ENCODE results near the gene TEX53.

Gene TEX53

DNA sequence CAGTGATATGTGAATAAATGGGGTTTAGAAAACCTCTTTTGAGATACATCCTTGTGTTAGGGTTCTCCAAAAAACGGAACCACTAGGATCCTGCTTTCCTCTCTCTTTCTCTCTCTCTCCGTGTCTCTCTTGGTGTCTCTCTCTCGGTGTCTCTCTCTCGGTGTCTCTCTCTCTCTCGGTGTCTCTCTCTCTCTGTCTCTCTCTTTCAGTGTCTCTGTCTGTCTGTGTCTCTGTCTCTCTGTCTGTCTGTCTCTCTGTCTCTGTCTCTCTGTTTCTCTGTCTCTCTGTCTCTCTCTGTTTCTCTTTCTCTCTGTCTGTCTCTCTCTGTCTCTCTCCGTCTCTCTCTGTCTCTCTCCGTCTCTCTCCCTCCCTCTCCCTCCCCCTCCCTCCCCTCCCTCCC, 32.2 kb upstream of the TEX53 start:
- TF ChIP-seq EZH2phosphoT487 (IDR thresholded peaks at IDR 0.05; ENCODE audit: borderline replicate concordance, low read length) = no peak
- TF ChIP-seq, protein P1, sequence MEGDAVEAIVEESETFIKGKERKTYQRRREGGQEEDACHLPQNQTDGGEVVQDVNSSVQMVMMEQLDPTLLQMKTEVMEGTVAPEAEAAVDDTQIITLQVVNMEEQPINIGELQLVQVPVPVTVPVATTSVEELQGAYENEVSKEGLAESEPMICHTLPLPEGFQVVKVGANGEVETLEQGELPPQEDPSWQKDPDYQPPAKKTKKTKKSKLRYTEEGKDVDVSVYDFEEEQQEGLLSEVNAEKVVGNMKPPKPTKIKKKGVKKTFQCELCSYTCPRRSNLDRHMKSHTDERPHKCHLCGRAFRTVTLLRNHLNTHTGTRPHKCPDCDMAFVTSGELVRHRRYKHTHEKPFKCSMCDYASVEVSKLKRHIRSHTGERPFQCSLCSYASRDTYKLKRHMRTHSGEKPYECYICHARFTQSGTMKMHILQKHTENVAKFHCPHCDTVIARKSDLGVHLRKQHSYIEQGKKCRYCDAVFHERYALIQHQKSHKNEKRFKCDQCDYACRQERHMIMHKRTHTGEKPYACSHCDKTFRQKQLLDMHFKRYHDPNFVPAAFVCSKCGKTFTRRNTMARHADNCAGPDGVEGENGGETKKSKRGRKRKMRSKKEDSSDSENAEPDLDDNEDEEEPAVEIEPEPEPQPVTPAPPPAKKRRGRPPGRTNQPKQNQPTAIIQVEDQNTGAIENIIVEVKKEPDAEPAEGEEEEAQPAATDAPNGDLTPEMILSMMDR (IDR thresholded peaks at IDR 0.05; ENCODE audit: low read depth, low read length, poor library complexity, severe bottlenecking) = no peak
- Histone ChIP-seq H3K9me3 (ENCODE audit: control insufficient read depth, insufficient read depth, low read length) (no peaks in the 10 kb centered on the region), H3F3A (ENCODE audit: control insufficient read depth, insufficient read depth) (no peaks in the 10 kb centered on the region), H3K4me1 (ENCODE audit: control insufficient read depth, low read length) (no peaks in the 10 kb centered on the region), H3K27me3 (ENCODE audit: control insufficient read depth, low read length) (peaks cover 35% of the 10 kb centered on the region), H3K36me3 (ENCODE audit: control insufficient read depth, low read length) (no peaks in the 10 kb centered on the region), H3K4me2 (ENCODE audit: low read length) (no peak overlapping the region), H3K4me3 (ENCODE audit: low read length) (no peak overlapping the region), H4K20me1 (ENCODE audit: control insufficient read depth, insufficient read depth, low read depth, low read length) (no peaks in the 10 kb centered on the region), H3K79me2 (ENCODE audit: control insufficient read depth, low read length) (no peaks in the 10 kb centered on the region), H3K9me2 (replicated peaks; ENCODE audit: control insufficient read depth, low read length) (no peaks in the 10 kb centered on the region), H3K27ac (ENCODE audit: low read depth, low read length) (no peak overlapping the region)

DNA sequence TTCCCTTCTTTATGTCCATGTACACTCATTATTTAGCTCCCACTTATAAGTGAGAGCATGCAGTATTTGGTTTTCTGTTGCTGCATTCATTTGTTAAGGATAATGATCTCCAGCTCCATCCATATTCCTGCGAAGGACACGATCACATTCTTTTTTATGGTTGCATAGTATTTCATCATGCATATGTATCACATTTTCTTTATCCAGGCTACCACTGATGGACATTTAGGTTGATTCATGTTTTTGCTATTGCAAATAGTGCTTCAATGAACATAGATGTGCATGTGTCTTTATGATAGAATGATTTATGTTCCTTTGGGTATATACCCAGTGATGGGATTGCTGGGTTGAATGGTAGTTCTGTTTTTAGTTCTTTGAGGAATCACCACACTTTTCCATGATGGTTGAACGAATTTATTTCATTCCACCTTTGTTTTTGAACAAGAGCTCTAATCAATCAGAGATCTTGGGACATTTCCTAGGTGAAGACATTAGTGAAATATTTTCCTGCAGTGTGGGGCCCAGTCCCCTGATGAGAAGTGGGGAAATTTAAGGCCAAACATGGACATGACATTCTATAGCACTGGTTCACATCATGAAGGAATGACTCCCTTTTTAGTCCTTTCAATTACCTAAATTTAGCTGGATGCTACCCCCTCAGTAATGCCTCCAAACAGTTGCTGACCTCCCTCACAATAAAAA, 31.5 kb upstream of the TEX53 start:
- Histone ChIP-seq H3K4me3 (ENCODE audit: low read length) (no peak overlapping the region), H3K4me2 (ENCODE audit: low read length) (no peak overlapping the region), H3K36me3 (ENCODE audit: control insufficient read depth, low read length) (no peaks in the 10 kb centered on the region), H4K20me1 (ENCODE audit: control insufficient read depth, insufficient read depth, low read depth, low read length) (no peaks in the 10 kb centered on the region), H3K27ac (ENCODE audit: low read depth, low read length) (no peak overlapping the region), H3F3A (ENCODE audit: control insufficient read depth, insufficient read depth) (no peaks in the 10 kb centered on the region), H3K9me3 (ENCODE audit: control insufficient read depth, insufficient read depth, low read length) (no peaks in the 10 kb centered on the region), H3K4me1 (ENCODE audit: control insufficient read depth, low read length) (no peaks in the 10 kb centered on the region), H3K79me2 (ENCODE audit: control insufficient read depth, low read length) (no peaks in the 10 kb centered on the region), H3K9me2 (replicated peaks; ENCODE audit: control insufficient read depth, low read length) (no peaks in the 10 kb centered on the region), H3K27me3 (ENCODE audit: control insufficient read depth, low read length) (peaks cover 31% of the 10 kb centered on the region)
- TF ChIP-seq EZH2phosphoT487 (IDR thresholded peaks at IDR 0.05; ENCODE audit: borderline replicate concordance, low read length) = no peak
- TF ChIP-seq, protein P1 (IDR thresholded peaks at IDR 0.05; ENCODE audit: low read depth, low read length, poor library complexity, severe bottlenecking) = no peak

GRCh38 chr9:114688379-114688778, 30.8 kb upstream of the TEX53 start:
- H3K27me3 ChIP-seq (ENCODE audit: control insufficient read depth, low read length) = peaks cover 25% of the 10 kb centered on the region
- H3K4me1 ChIP-seq (ENCODE audit: control insufficient read depth, low read length) = no peaks in the 10 kb centered on the region
- no peaks in the 10 kb centered on the region for H3K36me3 ChIP-seq (ENCODE audit: control insufficient read depth, low read length)
- no peak for TF ChIP-seq EZH2phosphoT487 (IDR thresholded peaks at IDR 0.05; ENCODE audit: borderline replicate concordance, low read length)
- TF ChIP-seq, protein P1 (IDR thresholded peaks at IDR 0.05; ENCODE audit: low read depth, low read length, poor library complexity, severe bottlenecking) = no peak
- no peak overlapping the region for H3K4me2 ChIP-seq (ENCODE audit: low read length)
- H3K27ac ChIP-seq (ENCODE audit: low read depth, low read length) = no peak overlapping the region
- no peaks in the 10 kb centered on the region for H3F3A ChIP-seq (ENCODE audit: control insufficient read depth, insufficient read depth)
- no peak overlapping the region for H3K4me3 ChIP-seq (ENCODE audit: low read length)
- H3K9me2 ChIP-seq (replicated peaks; ENCODE audit: control insufficient read depth, low read length) = no peaks in the 10 kb centered on the region
- no peaks in the 10 kb centered on the region for H4K20me1 ChIP-seq (ENCODE audit: control insufficient read depth, insufficient read depth, low read depth, low read length)
- H3K79me2 ChIP-seq (ENCODE audit: control insufficient read depth, low read length) = no peaks in the 10 kb centered on the region
- no peaks in the 10 kb centered on the region for H3K9me3 ChIP-seq (ENCODE audit: control insufficient read depth, insufficient read depth, low read length)
